COLO668 (cell line): Measurements from ENCODE around the gene PLXNA4.

Experiments used
- DNase-seq: peaks from one replicate; lab custom pipeline; 2025; ENCODE audit not compliant: unreplicated experiment; lab: John Stamatoyannopoulos, UW

PLXNA4 gene

GRCh38 chr7:132221356-132221755, 354.9 kb downstream of the PLXNA4 start:
- no peak for DNase-seq

- DNase-seq = no peak
Measured at GRCh38 chr7:132220060-132220459, 356.2 kb downstream of the PLXNA4 start.

GRCh38 chr7:132218876-132219275, 357.4 kb downstream of the PLXNA4 start:
- DNase-seq = peak; percentile 18

- no peak for DNase-seq
Measured at GRCh38 chr7:132216847-132217525, 359.3 kb downstream of the PLXNA4 start.

- no peak for DNase-seq
Measured at GRCh38 chr7:132214452-132214851, 361.8 kb downstream of the PLXNA4 start.

- no peak for DNase-seq
Measured at GRCh38 chr7:132213583-132213982, 362.7 kb downstream of the PLXNA4 start.

GRCh38 chr7:132211971-132212370, 364.3 kb downstream of the PLXNA4 start:
- no peak for DNase-seq

GRCh38 chr7:132210821-132211220, 365.4 kb downstream of the PLXNA4 start:
- no peak for DNase-seq

- no peak for DNase-seq
Measured at GRCh38 chr7:132207782-132208181, 368.5 kb downstream of the PLXNA4 start.

- DNase-seq = no peak
Measured at GRCh38 chr7:132207211-132207610, 369.1 kb downstream of the PLXNA4 start.

- no peak for DNase-seq
Measured at GRCh38 chr7:132206594-132206993, 369.7 kb downstream of the PLXNA4 start.

- no peak for DNase-seq
Measured at GRCh38 chr7:132205509-132205908, 370.8 kb downstream of the PLXNA4 start.

GRCh38 chr7:132203021-132203420, 373.2 kb downstream of the PLXNA4 start:
- no peak for DNase-seq

GRCh38 chr7:132202541-132202940, 373.7 kb downstream of the PLXNA4 start:
- DNase-seq = no peak

GRCh38 chr7:132200141-132200540, 376.1 kb downstream of the PLXNA4 start:
- DNase-seq = no peak

GRCh38 chr7:132199626-132200025, 376.6 kb downstream of the PLXNA4 start:
- DNase-seq = no peak

GRCh38 chr7:132197772-132198171, 378.5 kb downstream of the PLXNA4 start:
- no peak for DNase-seq

GRCh38 chr7:132193898-132194297, 382.4 kb downstream of the PLXNA4 start:
- no peak for DNase-seq

GRCh38 chr7:132192809-132193208, 383.5 kb downstream of the PLXNA4 start:
- DNase-seq = no peak

- DNase-seq = no peak
Measured at GRCh38 chr7:132191418-132191817, 384.9 kb downstream of the PLXNA4 start.

GRCh38 chr7:132190683-132191082, 385.6 kb downstream of the PLXNA4 start:
- DNase-seq = no peak

GRCh38 chr7:132189881-132190280, 386.4 kb downstream of the PLXNA4 start:
- no peak for DNase-seq
